ENCODE measurements around the gene CCDC33. TPM values are rescaled to one million over a fixed set of nuclear protein-coding genes. Genes with fewer than 3 reads are reported as not detected.

The CCDC33 gene
- total RNA-seq, 1 experiment from 2014 or later, result 0.77 TPM

DNA sequence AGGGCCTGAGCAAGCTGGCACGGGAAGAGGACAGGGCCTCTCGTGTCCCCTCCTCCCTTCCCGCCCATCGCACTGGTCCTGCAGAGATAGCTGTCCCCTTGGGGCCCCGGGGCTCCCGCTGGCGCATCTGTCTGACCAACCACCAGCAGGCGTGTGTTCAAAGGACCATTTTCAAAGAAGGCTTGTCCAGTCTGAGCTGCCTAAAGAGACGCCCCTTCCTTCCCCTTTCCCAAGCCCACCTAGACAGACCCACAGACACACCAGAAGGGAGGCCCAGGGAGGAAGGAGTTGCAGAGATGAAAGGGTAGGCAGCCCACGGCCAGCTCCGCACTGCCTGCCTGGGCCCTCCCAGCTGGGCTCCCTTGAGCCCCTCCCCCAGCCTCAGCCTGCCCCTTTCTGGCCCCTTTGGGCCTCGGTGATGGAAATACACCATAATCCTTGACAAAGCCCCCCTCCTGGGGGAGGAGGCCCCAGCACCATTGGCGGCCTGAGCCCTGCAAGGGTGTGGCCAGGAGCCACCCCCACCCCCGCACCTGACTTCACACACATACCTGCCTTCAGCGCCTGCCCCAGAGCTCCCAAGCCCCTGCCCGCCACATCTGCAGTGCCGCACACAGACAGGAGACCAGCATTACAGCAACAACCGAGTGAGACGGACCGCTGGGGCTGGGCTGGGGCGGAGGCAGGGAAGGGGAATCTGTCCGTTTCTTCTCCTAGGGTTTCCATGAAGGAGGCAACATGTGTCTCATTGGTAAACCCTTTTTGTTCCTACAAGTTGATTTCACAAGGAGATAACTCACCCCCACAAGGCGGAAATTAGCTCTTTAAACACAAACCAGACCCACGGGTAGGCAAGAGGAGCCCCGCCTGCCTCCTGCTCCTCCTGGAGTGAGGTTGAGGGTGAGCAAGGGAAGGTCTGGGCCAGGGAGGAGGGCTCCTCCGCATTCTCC is 33.4 kb upstream of the CCDC33 start, which contains the start of gene STRA6:
TSS of gene STRA6 (minus strand) at position 336 of the 950 bp plus-strand sequence. CDS start 520 bp downstream, outside the sequence.
- Histone ChIP-seq H4K20me1 (ENCODE audit: low read length) (no peaks in the 10 kb centered on the region), H3K4me1 (ENCODE audit: insufficient read depth, low read length) (peaks cover 43% of the 10 kb centered on the region), H3K4me2 (ENCODE audit: low read length) (peak within 1 kb of the TSS; percentile 49; the same call in 1 of the 2 replicates), H3K9ac (ENCODE audit: low read length) (peak within 1 kb of the TSS; percentile 31; the same call in 1 of the 2 replicates), H3K27ac (ENCODE audit: low read length) (peak within 1 kb of the TSS; percentile 80), H3K4me3 (ENCODE audit: low read length) (no peak within 1 kb of the TSS), H3K36me3 (ENCODE audit: low read depth, low read length) (no peaks in the 10 kb centered on the region), H2AFZ (ENCODE audit: low read length) (no peak within 1 kb of the TSS), H3K9me2 (replicated peaks; ENCODE audit: low read length) (no peaks in the 10 kb centered on the region), H3K9me3 (ENCODE audit: low read length) (no peaks in the 10 kb centered on the region), H3K27me3 (ENCODE audit: low read length) (no peaks in the 10 kb centered on the region), H3F3A (ENCODE audit: low read length, unreplicated experiment) (no peaks in the 10 kb centered on the region), H3K79me2 (ENCODE audit: low read length) (no peaks in the 10 kb centered on the region)
- ATAC-seq (no peak), DNase-seq (no peak)
- TF ChIP-seq EZH2phosphoT487 (IDR thresholded peaks at IDR 0.05; ENCODE audit: borderline replicate concordance, low read length), result no peak
- TF ChIP-seq, protein P1, sequence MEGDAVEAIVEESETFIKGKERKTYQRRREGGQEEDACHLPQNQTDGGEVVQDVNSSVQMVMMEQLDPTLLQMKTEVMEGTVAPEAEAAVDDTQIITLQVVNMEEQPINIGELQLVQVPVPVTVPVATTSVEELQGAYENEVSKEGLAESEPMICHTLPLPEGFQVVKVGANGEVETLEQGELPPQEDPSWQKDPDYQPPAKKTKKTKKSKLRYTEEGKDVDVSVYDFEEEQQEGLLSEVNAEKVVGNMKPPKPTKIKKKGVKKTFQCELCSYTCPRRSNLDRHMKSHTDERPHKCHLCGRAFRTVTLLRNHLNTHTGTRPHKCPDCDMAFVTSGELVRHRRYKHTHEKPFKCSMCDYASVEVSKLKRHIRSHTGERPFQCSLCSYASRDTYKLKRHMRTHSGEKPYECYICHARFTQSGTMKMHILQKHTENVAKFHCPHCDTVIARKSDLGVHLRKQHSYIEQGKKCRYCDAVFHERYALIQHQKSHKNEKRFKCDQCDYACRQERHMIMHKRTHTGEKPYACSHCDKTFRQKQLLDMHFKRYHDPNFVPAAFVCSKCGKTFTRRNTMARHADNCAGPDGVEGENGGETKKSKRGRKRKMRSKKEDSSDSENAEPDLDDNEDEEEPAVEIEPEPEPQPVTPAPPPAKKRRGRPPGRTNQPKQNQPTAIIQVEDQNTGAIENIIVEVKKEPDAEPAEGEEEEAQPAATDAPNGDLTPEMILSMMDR (conservative IDR thresholded peaks at IDR 0.05; ENCODE audit: low read depth, low read length), result no peak
- no peak for TF ChIP-seq EZH2 (IDR thresholded peaks at IDR 0.05; ENCODE audit: low read length, unreplicated experiment)
- intact Hi-C loops (cut with micrococcal nuclease), result no loop called here
- CTCF ChIA-PET, result no interaction called here
- POLR2A ChIA-PET (ENCODE audit: unreplicated experiment), result no interaction called here
- BruUV-seq (replicated peaks), result no TSS peak

DNA sequence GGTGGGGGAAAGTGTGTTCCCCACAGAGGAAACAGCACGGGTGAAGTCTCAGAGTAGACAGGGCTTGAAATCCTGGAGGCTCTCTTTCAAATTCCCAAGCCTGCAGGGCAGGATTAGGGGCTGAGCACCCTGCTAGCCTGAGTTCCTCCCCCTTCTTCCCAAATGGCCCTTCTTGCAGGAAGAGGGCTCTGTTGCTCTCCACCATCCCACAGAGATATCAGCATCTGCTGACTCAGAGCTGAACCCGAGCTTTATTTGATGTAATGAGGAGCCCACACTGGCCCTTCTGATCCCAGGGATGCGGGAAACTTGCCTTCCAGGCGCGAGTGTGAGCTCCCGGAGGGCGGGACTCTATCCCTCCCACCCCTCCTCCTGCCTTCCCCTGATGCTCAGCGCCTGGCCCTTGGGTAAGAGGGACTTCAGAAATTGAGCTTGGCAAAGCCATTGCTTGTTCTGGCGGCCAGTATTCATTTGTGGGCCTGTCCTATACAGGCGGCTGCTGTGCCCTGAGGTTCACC is 32.2 kb upstream of the CCDC33 start:
- H4K20me1 ChIP-seq (ENCODE audit: low read length), result no peaks in the 10 kb centered on the region
- no peak overlapping the region for H3K27ac ChIP-seq (ENCODE audit: low read length)
- H2AFZ ChIP-seq (ENCODE audit: low read length), result no peak overlapping the region
- POLR2A ChIA-PET (ENCODE audit: unreplicated experiment), result no interaction called here
- BruUV-seq (replicated peaks), result no TSS peak
- no peak overlapping the region for H3K9ac ChIP-seq (ENCODE audit: low read length)
- no peaks in the 10 kb centered on the region for H3K9me3 ChIP-seq (ENCODE audit: low read length)
- intact Hi-C loops (cut with micrococcal nuclease), result no loop called here
- H3K36me3 ChIP-seq (ENCODE audit: low read depth, low read length), result no peaks in the 10 kb centered on the region
- H3F3A ChIP-seq (ENCODE audit: low read length, unreplicated experiment), result no peaks in the 10 kb centered on the region
- no peaks in the 10 kb centered on the region for H3K9me2 ChIP-seq (replicated peaks; ENCODE audit: low read length)
- H3K4me2 ChIP-seq (ENCODE audit: low read length), result no peak overlapping the region
- no peaks in the 10 kb centered on the region for H3K27me3 ChIP-seq (ENCODE audit: low read length)
- H3K4me3 ChIP-seq (ENCODE audit: low read length), result no peak overlapping the region
- DNase-seq, result no peak
- H3K4me1 ChIP-seq (ENCODE audit: insufficient read depth, low read length), result peaks cover 30% of the 10 kb centered on the region
- CTCF ChIA-PET, result no interaction called here
- no peak for TF ChIP-seq EZH2phosphoT487 (IDR thresholded peaks at IDR 0.05; ENCODE audit: borderline replicate concordance, low read length)
- ATAC-seq, result no peak
- no peaks in the 10 kb centered on the region for H3K79me2 ChIP-seq (ENCODE audit: low read length)

DNA sequence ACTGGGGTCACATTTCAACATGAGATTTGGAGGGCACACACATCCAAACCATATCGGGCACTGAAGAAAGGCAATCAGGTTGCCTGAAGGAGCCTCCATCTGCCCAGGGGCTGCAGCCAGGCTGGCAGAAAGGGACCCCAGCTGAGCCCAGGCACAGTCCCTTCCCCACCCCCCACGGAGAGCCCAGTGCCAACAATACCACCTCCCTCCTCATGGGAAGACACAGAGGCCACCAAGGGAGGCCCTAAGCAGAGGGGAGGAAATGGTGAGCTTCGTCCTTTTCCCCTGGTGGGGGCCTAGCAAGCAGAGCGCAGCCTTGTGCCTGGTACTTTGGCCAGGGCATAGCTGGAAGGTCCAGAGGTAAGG is 30.6 kb upstream of the CCDC33 start:
- POLR2A ChIA-PET (ENCODE audit: unreplicated experiment), result no interaction called here
- CTCF ChIA-PET, result no interaction called here
- intact Hi-C loops (cut with micrococcal nuclease), result no loop called here

More for the DNA sequence above, 30.6 kb upstream of the CCDC33 start:
- no peak overlapping the region for H3K4me2 ChIP-seq (ENCODE audit: low read length)
- no peaks in the 10 kb centered on the region for H3K9me3 ChIP-seq (ENCODE audit: low read length)
- H3K27me3 ChIP-seq (ENCODE audit: low read length), result no peaks in the 10 kb centered on the region
- H3K4me1 ChIP-seq (ENCODE audit: insufficient read depth, low read length), result peaks cover 18% of the 10 kb centered on the region
- no peak overlapping the region for H3K27ac ChIP-seq (ENCODE audit: low read length)
- H2AFZ ChIP-seq (ENCODE audit: low read length), result no peak overlapping the region
- no TSS peak for BruUV-seq (replicated peaks)
- H3K9me2 ChIP-seq (replicated peaks; ENCODE audit: low read length), result no peaks in the 10 kb centered on the region
- ATAC-seq (no peak), DNase-seq (no peak)
- TF ChIP-seq, protein P1 (conservative IDR thresholded peaks at IDR 0.05; ENCODE audit: low read depth, low read length), result no peak
- TF ChIP-seq EZH2phosphoT487 (IDR thresholded peaks at IDR 0.05; ENCODE audit: borderline replicate concordance, low read length) (no peak), EZH2 (IDR thresholded peaks at IDR 0.05; ENCODE audit: low read length, unreplicated experiment) (no peak)
- H3K36me3 ChIP-seq (ENCODE audit: low read depth, low read length), result no peaks in the 10 kb centered on the region
- no peaks in the 10 kb centered on the region for H4K20me1 ChIP-seq (ENCODE audit: low read length)
- no peak overlapping the region for H3K4me3 ChIP-seq (ENCODE audit: low read length)
- no peaks in the 10 kb centered on the region for H3F3A ChIP-seq (ENCODE audit: low read length, unreplicated experiment)
- no peak overlapping the region for H3K9ac ChIP-seq (ENCODE audit: low read length)
- H3K79me2 ChIP-seq (ENCODE audit: low read length), result no peaks in the 10 kb centered on the region

Data from PC-3 (cell line).